Bronchial epithelial cell (primary cell): ENCODE measurements around the gene TENM4. TPM values are rescaled to one million over a fixed set of nuclear protein-coding genes. Genes with fewer than 3 reads are reported as not detected.

ENCODE experiments used
- DNase-seq: peaks from one replicate; pipeline ENCODE4 v3.0.0-alpha.2; 2010; ENCODE audit warnings: low read depth
- FAIRE-seq: peaks from 2 replicates; lab custom pipeline; 2011; peaks lifted over from hg19 to GRCh38; lab: Jason Lieb, UNC
- H3K27me3 ChIP-seq: 2 replicates; pipeline ENCODE4 v1.5.1; 2011; ENCODE audit warnings: low read length; ENCODE audit not compliant: control insufficient read depth, insufficient read depth
- H3K36me3 ChIP-seq: 2 replicates; pipeline ENCODE4 v1.5.1; 2011; ENCODE audit warnings: low read length; ENCODE audit not compliant: control insufficient read depth, insufficient read depth
- H3K4me3 ChIP-seq: 2 replicates; pipeline ENCODE4 v1.5.1; 2011; ENCODE audit warnings: mild to moderate bottlenecking, low read depth, low read length, control low read depth
- CTCF ChIP-seq: IDR thresholded peaks from 2 replicates; pipeline ENCODE4 v1.5.1; 2011; ENCODE audit warnings: mild to moderate bottlenecking, moderate library complexity, low read length, control low read depth, inconsistent platforms; ENCODE audit not compliant: insufficient read depth, severe bottlenecking
- total RNA-seq: library from RNA; depleted of rRNA; stranded (reverse); fragments of >200 nt; gene quantifications from 2 replicates; pipeline ENCODE4 v1.2.1, GENCODE V29; 2014

The TENM4 gene
- total RNA-seq, 1 donor from 2014 or later: 6.1 TPM

GRCh38 chr11:78652843-78653239, 788.0 kb downstream of the TENM4 start:
- no peak for FAIRE-seq
- H3K36me3 ChIP-seq: no peaks in the 10 kb centered on the region
- TF ChIP-seq CTCF: no peak
- no peak for DNase-seq
- H3K27me3 ChIP-seq: no peaks in the 10 kb centered on the region
- no peak overlapping the region for H3K4me3 ChIP-seq

DNA sequence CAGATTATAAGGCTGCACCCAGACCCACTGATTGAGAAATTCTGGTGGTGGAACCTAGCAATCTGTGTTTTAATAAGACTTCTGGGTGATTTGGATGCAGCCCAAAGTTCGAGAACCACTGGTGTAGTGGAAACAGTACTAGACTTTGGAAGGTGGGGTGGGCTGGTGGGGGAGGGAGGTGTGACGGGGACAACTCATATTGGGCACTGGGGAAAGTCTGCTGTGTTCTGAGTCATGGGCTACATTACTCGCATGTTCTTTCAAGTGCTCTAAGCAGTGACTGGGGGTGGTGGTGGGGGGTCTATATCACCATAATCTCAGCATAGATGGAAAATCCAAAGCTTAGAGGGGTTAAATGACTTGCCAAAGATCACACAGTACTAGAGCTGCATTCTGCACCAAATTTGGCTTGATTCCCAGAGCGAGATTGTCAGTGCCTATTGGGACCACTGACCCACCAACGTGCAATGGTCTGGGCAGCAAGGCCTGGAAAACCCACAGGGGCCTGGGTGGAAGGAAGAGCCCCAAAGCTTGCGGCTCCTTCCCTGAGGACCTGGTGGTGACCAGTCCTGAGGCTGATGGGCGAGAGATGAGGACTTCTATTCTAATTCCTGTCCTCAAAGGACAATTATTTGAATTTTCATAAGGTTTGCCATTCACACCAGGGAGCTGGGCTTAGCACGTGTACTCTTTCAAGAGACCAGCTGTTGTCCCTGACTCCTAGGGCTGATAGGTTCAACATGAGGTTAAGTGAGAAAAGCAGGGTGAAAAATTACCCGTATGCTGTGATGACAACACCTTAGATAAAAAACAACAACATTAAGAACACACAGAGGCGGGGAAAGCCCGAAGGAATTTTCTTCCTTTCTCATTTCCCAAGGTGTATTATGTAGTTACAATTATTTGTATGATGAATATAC, 788.6 kb downstream of the TENM4 start:
- no peak for FAIRE-seq
- Histone ChIP-seq H3K4me3 (no peak overlapping the region), H3K27me3 (no peaks in the 10 kb centered on the region), H3K36me3 (no peaks in the 10 kb centered on the region)
- no peak for TF ChIP-seq CTCF
- no peak for DNase-seq

GRCh38 chr11:78651136-78651775, 789.6 kb downstream of the TENM4 start:
- TF ChIP-seq CTCF: no peak
- no peaks in the 10 kb centered on the region for H3K36me3 ChIP-seq
- H3K4me3 ChIP-seq: no peak overlapping the region
- DNase-seq: no peak
- FAIRE-seq: no peak
- H3K27me3 ChIP-seq: no peaks in the 10 kb centered on the region

DNA sequence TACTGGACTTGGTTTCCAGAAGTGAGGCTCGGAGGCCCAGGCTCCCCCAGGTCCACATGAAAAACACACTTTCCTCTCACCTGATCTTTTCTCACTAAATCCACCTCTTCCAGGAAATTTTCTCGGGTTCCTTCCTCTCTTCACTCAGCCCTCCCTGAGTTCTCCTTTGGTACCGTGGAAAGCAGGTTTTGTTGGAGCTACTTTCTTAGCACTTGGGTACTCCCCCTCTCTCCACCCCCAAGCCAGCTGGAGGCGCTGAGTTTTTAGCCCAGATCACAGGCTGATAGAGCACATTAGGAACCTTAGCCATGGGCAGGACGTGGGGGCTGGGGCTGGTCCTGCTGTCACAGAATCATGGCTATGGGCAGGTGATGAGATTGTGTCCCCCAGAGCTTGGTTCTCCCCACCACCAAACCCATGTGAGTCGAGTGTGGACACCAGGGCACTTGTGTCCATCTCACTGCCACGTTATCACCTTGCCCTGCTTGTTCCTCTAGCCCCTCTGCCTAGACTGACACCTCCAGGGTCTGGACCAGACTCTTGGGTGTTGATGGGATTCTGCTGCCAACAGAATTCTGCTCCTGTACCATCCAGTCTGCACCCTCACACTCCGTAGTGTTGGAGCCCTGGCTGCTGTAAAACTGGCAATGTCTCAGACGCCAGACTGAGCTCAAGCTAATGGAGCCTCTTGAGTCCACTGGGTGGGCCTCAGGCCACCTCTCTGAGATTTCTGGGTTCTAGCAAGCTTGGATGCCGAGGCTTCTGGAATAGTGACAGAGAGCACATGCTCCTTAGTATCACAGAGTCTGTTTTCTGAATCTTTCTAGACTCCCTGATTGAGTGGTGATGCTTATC, 791.2 kb downstream of the TENM4 start:
- DNase-seq (no peak), FAIRE-seq (no peak)
- no peaks in the 10 kb centered on the region for H3K27me3 ChIP-seq
- no peaks in the 10 kb centered on the region for H3K36me3 ChIP-seq
- no peak for TF ChIP-seq CTCF
- H3K4me3 ChIP-seq: no peak overlapping the region

- no peak for FAIRE-seq
- Histone ChIP-seq H3K36me3 (no peaks in the 10 kb centered on the region), H3K4me3 (no peak overlapping the region), H3K27me3 (no peaks in the 10 kb centered on the region)
- DNase-seq: no peak
- no peak for TF ChIP-seq CTCF
These were observed 792.6 kb downstream of the TENM4 start for GRCh38 chr11:78647986-78648875.
